HEK293 (cell line): ENCODE data around the gene LIN52.
"Not testable (repeated sequence)": the region's sequence is repeated elsewhere in the genome, so short reads cannot be mapped to it uniquely, and the experiment has no call there.

ENCODE experiments used
- CTCF ChIA-PET: fragments of 350-600 bp; formaldehyde crosslinking; extraction: SDS; loops from one replicate; lab custom pipeline; 2021; ENCODE audit warnings: antibody characterized with exemption; lab: Yijun Ruan, JAX
- POLR2A ChIA-PET: fragments of 300-600 bp; formaldehyde crosslinking; extraction: SDS; loops from one replicate; lab custom pipeline; 2020; ENCODE audit warnings: antibody characterized with exemption, inconsistent platforms; lab: Yijun Ruan, JAX
- H3K27ac ChIP-seq: fragments of 200-500 bp; sonication (Bioruptor generic); 2 replicates; pipeline ENCODE4 v1.5.1; 2014; ENCODE audit warnings: low read depth, low read length, control low read depth, inconsistent platforms; ENCODE audit errors: extremely low read depth
- H3K36me3 ChIP-seq, 2 experiments: fragments of 200-500 bp in 1 of 2; sonication (Bioruptor generic) in 1 of 2; 1 replicate in 1 of 2; 2 replicates in 1 of 2; pipeline ENCODE4 v1.5.1; 2014 to 2017; ENCODE audit warnings: inconsistent platforms in 2 of 2, low read length in 2 of 2; ENCODE audit not compliant: control insufficient read depth in 2 of 2, insufficient read depth in 1 of 2
- H3K4me1 ChIP-seq: fragments of 200-500 bp; sonication (Bioruptor generic); 2 replicates; pipeline ENCODE4 v1.5.1; 2014; ENCODE audit warnings: mild to moderate bottlenecking, low read length, inconsistent platforms; ENCODE audit not compliant: control insufficient read depth, insufficient read depth
- H3K4me3 ChIP-seq: 2 replicates; pipeline ENCODE4 v1.5.1; 2011; ENCODE audit warnings: low read depth, mild to moderate bottlenecking, control low read depth, low read length, moderate library complexity
- H3K9me3 ChIP-seq: fragments of 200-500 bp; sonication (Bioruptor generic); 2 replicates; pipeline ENCODE4 v1.5.1; 2014; ENCODE audit warnings: low read depth, low read length, inconsistent platforms; ENCODE audit not compliant: control insufficient read depth, insufficient read depth
- GLI2 ChIP-seq: fragments of 450-650 bp; formaldehyde crosslinking; IDR thresholded peaks from 2 replicates; pipeline ENCODE4; 2017; ENCODE audit warnings: missing biosample characterization, missing genetic modification characterization, low read depth, borderline replicate concordance
- ZBTB8A ChIP-seq: fragments of 450-650 bp; formaldehyde crosslinking; IDR thresholded peaks from 2 replicates; pipeline ENCODE4 v1.5.1; 2016; ENCODE audit warnings: missing biosample characterization, missing genetic modification characterization
- ZNF121 ChIP-seq: fragments of 450-650 bp; formaldehyde crosslinking; IDR thresholded peaks from 2 replicates; pipeline ENCODE4 v1.5.1; 2016; ENCODE audit warnings: missing biosample characterization, missing genetic modification characterization
- ZNF140 ChIP-seq: fragments of 450-650 bp; formaldehyde crosslinking; IDR thresholded peaks from 2 replicates; pipeline ENCODE4 v1.5.1; 2016; ENCODE audit warnings: missing biosample characterization, missing genetic modification characterization
- ZNF19 ChIP-seq: fragments of 450-650 bp; formaldehyde crosslinking; IDR thresholded peaks from 2 replicates; pipeline ENCODE4; 2016; ENCODE audit warnings: missing biosample characterization, missing genetic modification characterization, low read depth
- ZNF202 ChIP-seq: fragments of 450-650 bp; formaldehyde crosslinking; IDR thresholded peaks from 2 replicates; pipeline ENCODE4 v1.5.1; 2016; ENCODE audit warnings: missing biosample characterization, missing genetic modification characterization, borderline replicate concordance
- ZNF266 ChIP-seq: fragments of 450-650 bp; formaldehyde crosslinking; IDR thresholded peaks from 2 replicates; pipeline ENCODE4 v1.5.1; 2016; ENCODE audit warnings: missing biosample characterization, missing genetic modification characterization, low read depth
- ZNF354C ChIP-seq: fragments of 450-650 bp; formaldehyde crosslinking; IDR thresholded peaks from 2 replicates; pipeline ENCODE4 v1.5.1; 2016; ENCODE audit warnings: missing biosample characterization, missing genetic modification characterization, low read depth, borderline replicate concordance
- ZNF394 ChIP-seq: fragments of 450-650 bp; formaldehyde crosslinking; IDR thresholded peaks from 2 replicates; pipeline ENCODE4 v1.5.1; 2016; ENCODE audit warnings: missing biosample characterization, missing genetic modification characterization, mild to moderate bottlenecking, moderate library complexity, borderline replicate concordance
- ZNF404 ChIP-seq: fragments of 450-650 bp; formaldehyde crosslinking; IDR thresholded peaks from 2 replicates; pipeline ENCODE4 v1.5.1; 2017; ENCODE audit warnings: missing biosample characterization, missing genetic modification characterization
- ZNF426 ChIP-seq: fragments of 450-650 bp; formaldehyde crosslinking; IDR thresholded peaks from 2 replicates; pipeline ENCODE4 v1.5.1; 2017; ENCODE audit warnings: missing biosample characterization, missing genetic modification characterization, mild to moderate bottlenecking, inconsistent platforms, moderate library complexity
- ZNF433 ChIP-seq: fragments of 450-650 bp; formaldehyde crosslinking; IDR thresholded peaks from 2 replicates; pipeline ENCODE4 v1.5.1; 2016; ENCODE audit warnings: missing biosample characterization, missing genetic modification characterization, low read depth
- ZNF510 ChIP-seq: fragments of 450-650 bp; formaldehyde crosslinking; IDR thresholded peaks from 2 replicates; pipeline ENCODE4 v1.5.1; 2018; ENCODE audit warnings: mild to moderate bottlenecking, missing genetic modification characterization, missing biosample characterization; ENCODE audit not compliant: insufficient replicate concordance
- ZNF555 ChIP-seq: fragments of 450-650 bp; formaldehyde crosslinking; conservative IDR thresholded peaks from 2 replicates; pipeline ENCODE4 v1.5.1; 2017; ENCODE audit warnings: missing biosample characterization, mild to moderate bottlenecking, missing genetic modification characterization, inconsistent platforms
- ZNF558 ChIP-seq: fragments of 450-650 bp; formaldehyde crosslinking; IDR thresholded peaks from 2 replicates; pipeline ENCODE4 v1.5.1; 2016; ENCODE audit warnings: missing biosample characterization, missing genetic modification characterization
- ZNF623 ChIP-seq: fragments of 450-650 bp; formaldehyde crosslinking; IDR thresholded peaks from 2 replicates; pipeline ENCODE4 v1.5.1; 2016; ENCODE audit warnings: missing biosample characterization, missing genetic modification characterization
- ZNF629 ChIP-seq: fragments of 450-650 bp; formaldehyde crosslinking; IDR thresholded peaks from 2 replicates; pipeline ENCODE4 v1.5.1; 2017; ENCODE audit warnings: missing biosample characterization, missing genetic modification characterization
- ZNF654 ChIP-seq: fragments of 450-650 bp; formaldehyde crosslinking; IDR thresholded peaks from 2 replicates; pipeline ENCODE4 v1.5.1; 2016; ENCODE audit warnings: low read depth, missing biosample characterization, missing genetic modification characterization
- ZNF664 ChIP-seq: fragments of 450-650 bp; formaldehyde crosslinking; IDR thresholded peaks from 2 replicates; pipeline ENCODE4 v1.5.1; 2016; ENCODE audit warnings: missing biosample characterization, missing genetic modification characterization
- ZXDB ChIP-seq: fragments of 450-650 bp; formaldehyde crosslinking; IDR thresholded peaks from 2 replicates; pipeline ENCODE4 v1.5.1; 2016; ENCODE audit warnings: missing biosample characterization, missing genetic modification characterization
- TF ChIP-seq, protein P1 (sequence below): fragments of 450-650 bp; formaldehyde crosslinking; conservative IDR thresholded peaks from 2 replicates; pipeline ENCODE4 v1.5.1; 2016; ENCODE audit warnings: low read depth, missing biosample characterization, missing genetic modification characterization
- TF ChIP-seq, protein P2 (sequence below): fragments of 450-650 bp; formaldehyde crosslinking; conservative IDR thresholded peaks from 2 replicates; pipeline ENCODE4 v1.5.1; 2016; ENCODE audit warnings: low read depth, missing biosample characterization, missing genetic modification characterization
- TF ChIP-seq, protein P3 (sequence below): fragments of 450-650 bp; formaldehyde crosslinking; IDR thresholded peaks from 2 replicates; pipeline ENCODE4 v1.5.1; 2016; ENCODE audit warnings: missing biosample characterization, missing genetic modification characterization

The LIN52 gene

DNA sequence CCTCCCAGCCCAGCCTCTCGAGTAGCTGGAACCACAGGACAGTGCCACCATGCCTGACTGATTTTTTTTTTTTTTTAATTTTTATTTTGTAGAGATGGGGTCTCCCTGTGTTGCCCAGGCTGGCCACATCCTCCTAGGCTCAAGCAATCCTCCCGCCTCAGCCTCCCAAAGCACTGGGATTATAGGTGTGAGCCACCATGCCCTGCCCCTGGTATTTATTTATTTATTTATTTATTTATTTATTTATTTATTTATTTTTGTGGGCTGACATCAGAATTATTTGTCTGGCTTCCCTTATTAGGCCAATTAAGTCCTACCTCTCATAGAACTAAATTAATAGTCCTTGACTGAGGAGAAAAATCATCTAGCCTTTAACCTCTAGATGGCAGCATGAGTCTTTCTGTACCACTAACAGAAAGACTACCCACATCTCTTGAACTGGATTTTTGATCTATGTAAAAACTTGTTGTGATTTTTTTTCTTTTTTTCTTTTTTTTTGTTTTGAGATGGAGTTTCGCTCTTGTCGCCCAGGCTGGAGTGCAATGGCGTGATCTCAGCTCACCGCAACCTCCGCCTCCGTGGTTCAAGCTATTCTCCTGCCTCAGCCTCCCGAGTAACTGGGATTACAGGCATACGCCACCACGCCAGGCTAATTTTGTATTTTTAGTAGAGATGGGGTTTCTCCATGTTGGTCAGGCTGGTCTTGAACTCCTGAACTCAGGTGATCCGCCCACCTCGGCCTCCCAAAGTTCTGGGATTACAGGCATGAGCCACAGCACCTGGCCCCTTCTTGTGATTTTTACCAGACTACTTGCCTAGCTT is 26.9 kb downstream of the LIN52 start:
- H3K36me3 ChIP-seq = peaks cover under 1 to 15% of the 10 kb centered on the region in 2 experiments; a peak in 2 of 3 replicates
- H3K9me3 ChIP-seq, H3K4me3 ChIP-seq, H3K27ac ChIP-seq, POLR2A ChIA-PET, H3K4me1 ChIP-seq: not testable (repeated sequence)
- peak; percentile 49; the same call in 1 of the 2 replicates for TF ChIP-seq ZNF266
- peak; percentile 70; the same call in 1 of the 2 replicates for TF ChIP-seq ZXDB (tag by site-specific recombination)
- TF ChIP-seq ZNF558 = peak; percentile 73
- peak; percentile 51; the same call in 1 of the 2 replicates for TF ChIP-seq ZNF664 (tag by site-specific recombination)
- peak; percentile 62 for TF ChIP-seq ZBTB8A (tag by site-specific recombination)
- TF ChIP-seq ZNF426 = peak; percentile 72
- peak; percentile 70 for TF ChIP-seq ZNF555 (tag by site-specific recombination)
- TF ChIP-seq, protein P1, sequence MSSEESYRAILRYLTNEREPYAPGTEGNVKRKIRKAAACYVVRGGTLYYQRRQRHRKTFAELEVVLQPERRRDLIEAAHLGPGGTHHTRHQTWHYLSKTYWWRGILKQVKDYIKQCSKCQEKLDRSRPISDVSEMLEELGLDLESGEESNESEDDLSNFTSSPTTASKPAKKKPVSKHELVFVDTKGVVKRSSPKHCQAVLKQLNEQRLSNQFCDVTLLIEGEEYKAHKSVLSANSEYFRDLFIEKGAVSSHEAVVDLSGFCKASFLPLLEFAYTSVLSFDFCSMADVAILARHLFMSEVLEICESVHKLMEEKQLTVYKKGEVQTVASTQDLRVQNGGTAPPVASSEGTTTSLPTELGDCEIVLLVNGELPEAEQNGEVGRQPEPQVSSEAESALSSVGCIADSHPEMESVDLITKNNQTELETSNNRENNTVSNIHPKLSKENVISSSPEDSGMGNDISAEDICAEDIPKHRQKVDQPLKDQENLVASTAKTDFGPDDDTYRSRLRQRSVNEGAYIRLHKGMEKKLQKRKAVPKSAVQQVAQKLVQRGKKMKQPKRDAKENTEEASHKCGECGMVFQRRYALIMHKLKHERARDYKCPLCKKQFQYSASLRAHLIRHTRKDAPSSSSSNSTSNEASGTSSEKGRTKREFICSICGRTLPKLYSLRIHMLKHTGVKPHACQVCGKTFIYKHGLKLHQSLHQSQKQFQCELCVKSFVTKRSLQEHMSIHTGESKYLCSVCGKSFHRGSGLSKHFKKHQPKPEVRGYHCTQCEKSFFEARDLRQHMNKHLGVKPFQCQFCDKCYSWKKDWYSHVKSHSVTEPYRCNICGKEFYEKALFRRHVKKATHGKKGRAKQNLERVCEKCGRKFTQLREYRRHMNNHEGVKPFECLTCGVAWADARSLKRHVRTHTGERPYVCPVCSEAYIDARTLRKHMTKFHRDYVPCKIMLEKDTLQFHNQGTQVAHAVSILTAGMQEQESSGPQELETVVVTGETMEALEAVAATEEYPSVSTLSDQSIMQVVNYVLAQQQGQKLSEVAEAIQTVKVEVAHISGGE (tag by site-specific recombination) = peak; percentile 72
- TF ChIP-seq ZNF354C = 0 out of 2 replicates have a peak, but pooled peaks have one; percentile 48
- peak; percentile 82 for TF ChIP-seq ZNF433
- peak; percentile 80 for TF ChIP-seq ZNF121 (tag by site-specific recombination)
- peak; percentile 67 for TF ChIP-seq ZNF623 (tag by site-specific recombination)
- TF ChIP-seq GLI2 = peak; percentile 11; the same call in 1 of the 2 replicates
- TF ChIP-seq ZNF629 (tag by site-specific recombination) = 0 out of 2 replicates have a peak, but pooled peaks have one; percentile 28
- 0 out of 2 replicates have a peak, but pooled peaks have one; percentile 19 for TF ChIP-seq ZNF19 (tag by site-specific recombination)
- TF ChIP-seq ZNF510 = peak; percentile 70
- peak; percentile 89; the same call in 1 of the 2 replicates for TF ChIP-seq ZNF202 (tag by site-specific recombination)
- TF ChIP-seq ZNF404 (tag by site-specific recombination) = 0 out of 2 replicates have a peak, but pooled peaks have one; percentile 62
- TF ChIP-seq ZNF394 (tag by site-specific recombination) = peak; percentile 86
- peak; percentile 74 for TF ChIP-seq ZNF654 (tag by site-specific recombination)
- TF ChIP-seq, protein P2, sequence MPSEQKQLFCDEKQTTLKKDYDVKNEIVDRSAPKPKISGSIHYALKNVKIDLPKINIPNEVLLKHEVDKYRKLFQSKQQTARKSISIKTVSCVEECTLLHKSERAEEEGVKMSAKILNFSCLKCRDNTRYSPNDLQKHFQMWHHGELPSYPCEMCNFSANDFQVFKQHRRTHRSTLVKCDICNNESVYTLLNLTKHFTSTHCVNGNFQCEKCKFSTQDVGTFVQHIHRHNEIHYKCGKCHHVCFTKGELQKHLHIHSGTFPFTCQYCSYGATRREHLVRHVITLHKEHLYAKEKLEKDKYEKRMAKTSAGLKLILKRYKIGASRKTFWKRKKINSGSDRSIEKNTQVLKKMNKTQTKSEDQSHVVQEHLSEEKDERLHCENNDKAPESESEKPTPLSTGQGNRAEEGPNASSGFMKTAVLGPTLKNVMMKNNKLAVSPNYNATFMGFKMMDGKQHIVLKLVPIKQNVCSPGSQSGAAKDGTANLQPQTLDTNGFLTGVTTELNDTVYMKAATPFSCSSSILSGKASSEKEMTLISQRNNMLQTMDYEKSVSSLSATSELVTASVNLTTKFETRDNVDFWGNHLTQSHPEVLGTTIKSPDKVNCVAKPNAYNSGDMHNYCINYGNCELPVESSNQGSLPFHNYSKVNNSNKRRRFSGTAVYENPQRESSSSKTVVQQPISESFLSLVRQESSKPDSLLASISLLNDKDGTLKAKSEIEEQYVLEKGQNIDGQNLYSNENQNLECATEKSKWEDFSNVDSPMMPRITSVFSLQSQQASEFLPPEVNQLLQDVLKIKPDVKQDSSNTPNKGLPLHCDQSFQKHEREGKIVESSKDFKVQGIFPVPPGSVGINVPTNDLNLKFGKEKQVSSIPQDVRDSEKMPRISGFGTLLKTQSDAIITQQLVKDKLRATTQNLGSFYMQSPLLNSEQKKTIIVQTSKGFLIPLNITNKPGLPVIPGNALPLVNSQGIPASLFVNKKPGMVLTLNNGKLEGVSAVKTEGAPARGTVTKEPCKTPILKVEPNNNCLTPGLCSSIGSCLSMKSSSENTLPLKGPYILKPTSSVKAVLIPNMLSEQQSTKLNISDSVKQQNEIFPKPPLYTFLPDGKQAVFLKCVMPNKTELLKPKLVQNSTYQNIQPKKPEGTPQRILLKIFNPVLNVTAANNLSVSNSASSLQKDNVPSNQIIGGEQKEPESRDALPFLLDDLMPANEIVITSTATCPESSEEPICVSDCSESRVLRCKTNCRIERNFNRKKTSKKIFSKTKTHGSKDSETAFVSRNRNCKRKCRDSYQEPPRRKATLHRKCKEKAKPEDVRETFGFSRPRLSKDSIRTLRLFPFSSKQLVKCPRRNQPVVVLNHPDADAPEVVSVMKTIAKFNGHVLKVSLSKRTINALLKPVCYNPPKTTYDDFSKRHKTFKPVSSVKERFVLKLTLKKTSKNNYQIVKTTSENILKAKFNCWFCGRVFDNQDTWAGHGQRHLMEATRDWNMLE (tag by site-specific recombination) = peak; percentile 86
- TF ChIP-seq, protein P3, sequence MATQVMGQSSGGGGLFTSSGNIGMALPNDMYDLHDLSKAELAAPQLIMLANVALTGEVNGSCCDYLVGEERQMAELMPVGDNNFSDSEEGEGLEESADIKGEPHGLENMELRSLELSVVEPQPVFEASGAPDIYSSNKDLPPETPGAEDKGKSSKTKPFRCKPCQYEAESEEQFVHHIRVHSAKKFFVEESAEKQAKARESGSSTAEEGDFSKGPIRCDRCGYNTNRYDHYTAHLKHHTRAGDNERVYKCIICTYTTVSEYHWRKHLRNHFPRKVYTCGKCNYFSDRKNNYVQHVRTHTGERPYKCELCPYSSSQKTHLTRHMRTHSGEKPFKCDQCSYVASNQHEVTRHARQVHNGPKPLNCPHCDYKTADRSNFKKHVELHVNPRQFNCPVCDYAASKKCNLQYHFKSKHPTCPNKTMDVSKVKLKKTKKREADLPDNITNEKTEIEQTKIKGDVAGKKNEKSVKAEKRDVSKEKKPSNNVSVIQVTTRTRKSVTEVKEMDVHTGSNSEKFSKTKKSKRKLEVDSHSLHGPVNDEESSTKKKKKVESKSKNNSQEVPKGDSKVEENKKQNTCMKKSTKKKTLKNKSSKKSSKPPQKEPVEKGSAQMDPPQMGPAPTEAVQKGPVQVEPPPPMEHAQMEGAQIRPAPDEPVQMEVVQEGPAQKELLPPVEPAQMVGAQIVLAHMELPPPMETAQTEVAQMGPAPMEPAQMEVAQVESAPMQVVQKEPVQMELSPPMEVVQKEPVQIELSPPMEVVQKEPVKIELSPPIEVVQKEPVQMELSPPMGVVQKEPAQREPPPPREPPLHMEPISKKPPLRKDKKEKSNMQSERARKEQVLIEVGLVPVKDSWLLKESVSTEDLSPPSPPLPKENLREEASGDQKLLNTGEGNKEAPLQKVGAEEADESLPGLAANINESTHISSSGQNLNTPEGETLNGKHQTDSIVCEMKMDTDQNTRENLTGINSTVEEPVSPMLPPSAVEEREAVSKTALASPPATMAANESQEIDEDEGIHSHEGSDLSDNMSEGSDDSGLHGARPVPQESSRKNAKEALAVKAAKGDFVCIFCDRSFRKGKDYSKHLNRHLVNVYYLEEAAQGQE (tag by site-specific recombination) = 0 out of 2 replicates have a peak, but pooled peaks have one; percentile 47
- TF ChIP-seq ZNF140 (tag by site-specific recombination) = peak; percentile 69; the same call in 1 of the 2 replicates
- CTCF ChIA-PET = interaction anchor here (0.5 to 6.3 kb wide), 29 partner anchors 9 to 435 kb away, joined by 3 to 71 read pairs (median 4); partner anchors contain the start of gene ALDH6A1
